RWPE2 (cell line): ENCODE data around the gene PTPN6.

Experiments used
- ATAC-seq: fragments of 200-7000 bp; cut with Tn5 transposase; 3 replicates; pipeline ENCODE4 v1.9.1; 2021; ENCODE audit warnings: low read depth
- DNase-seq: peaks from one replicate; pipeline ENCODE4 v3.0.0-alpha.2; 2020; ENCODE audit warnings: low spot score
- H3K27ac ChIP-seq: fragments of 450-650 bp; 2 replicates; pipeline ENCODE4 v1.5.1; 2017; ENCODE audit warnings: mild to moderate bottlenecking; ENCODE audit not compliant: poor library complexity, severe bottlenecking
- H3K27me3 ChIP-seq: fragments of 250-450 bp; sonication (Bioruptor Pico); 2 replicates; pipeline ENCODE4 v1.5.1; 2021; ENCODE audit warnings: mild to moderate bottlenecking, moderate library complexity; ENCODE audit not compliant: insufficient read depth, poor library complexity, severe bottlenecking
- H3K36me3 ChIP-seq: fragments of 250-450 bp; sonication (Bioruptor Pico); 2 replicates; pipeline ENCODE4 v1.5.1; 2020; ENCODE audit warnings: low read depth, mild to moderate bottlenecking, moderate library complexity
- H3K4me1 ChIP-seq: fragments of 250-450 bp; sonication (Bioruptor Pico); 2 replicates; pipeline ENCODE4 v1.5.1; 2021; ENCODE audit warnings: mild to moderate bottlenecking, moderate library complexity; ENCODE audit not compliant: insufficient read depth, poor library complexity, severe bottlenecking
- H3K4me3 ChIP-seq: fragments of 250-450 bp; sonication (Bioruptor Pico); 2 replicates; pipeline ENCODE4 v1.5.1; 2021; ENCODE audit warnings: mild to moderate bottlenecking, moderate library complexity; ENCODE audit not compliant: severe bottlenecking
- H3K9me3 ChIP-seq: fragments of 250-450 bp; sonication (Bioruptor Pico); 2 replicates; pipeline ENCODE4 v1.5.1; 2021; ENCODE audit warnings: mild to moderate bottlenecking, moderate library complexity; ENCODE audit not compliant: severe bottlenecking
- TF ChIP-seq, protein P1 (sequence below): fragments of 450-650 bp; IDR thresholded peaks from one replicate; pipeline ENCODE4 v1.5.1; 2017; ENCODE audit warnings: mild to moderate bottlenecking, moderate library complexity; ENCODE audit not compliant: poor library complexity, severe bottlenecking

The PTPN6 gene

DNA sequence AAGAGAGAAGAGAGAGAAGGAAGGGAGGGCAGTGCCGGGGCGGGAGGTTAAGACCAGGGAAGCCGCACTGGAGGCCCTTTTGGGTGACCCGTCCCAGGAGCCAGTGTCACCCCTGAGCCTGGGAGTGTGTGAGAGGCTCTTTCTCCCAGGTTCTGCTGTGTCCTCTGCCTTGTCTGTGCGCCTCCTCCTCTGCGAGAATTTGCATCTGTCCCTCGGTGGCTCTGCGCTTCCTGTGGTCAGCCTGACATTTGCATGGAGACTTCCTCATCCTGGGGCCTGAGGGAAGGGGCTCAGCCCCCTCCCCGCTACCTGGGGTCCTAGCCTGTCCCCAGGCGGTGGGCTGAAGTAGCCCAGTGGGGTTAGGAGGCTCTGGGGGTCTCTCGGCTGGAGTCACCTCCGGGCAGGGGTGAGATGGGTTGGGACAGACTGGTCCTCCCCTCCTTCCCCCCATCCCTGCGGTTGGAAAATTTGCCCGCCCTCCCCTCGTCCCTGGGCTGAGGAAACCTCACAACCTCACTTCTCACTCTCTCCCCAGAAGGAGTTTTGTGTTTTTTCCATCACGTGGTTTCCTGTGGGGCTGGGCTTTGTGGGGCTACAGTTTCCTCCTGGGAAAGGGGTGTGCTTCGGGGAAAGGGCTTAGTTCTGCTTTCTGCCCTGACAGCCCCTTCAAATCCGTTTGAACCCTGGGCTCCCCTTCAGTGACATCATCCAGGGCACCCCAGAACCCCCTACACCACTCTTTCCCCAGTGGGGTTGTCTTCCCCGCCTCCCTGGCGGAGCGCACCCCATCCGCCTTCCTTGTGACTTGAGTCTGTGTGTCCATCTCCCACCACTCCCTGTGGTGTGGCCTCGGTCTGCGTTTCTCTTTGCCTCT lies 2.5 kb downstream of the PTPN6 start:
- no peaks in the 10 kb centered on the region for H3K4me1 ChIP-seq
- no peaks in the 10 kb centered on the region for H3K9me3 ChIP-seq
- no peak overlapping the region for H3K4me3 ChIP-seq
- ATAC-seq = no peak
- no peak for DNase-seq
- no peaks in the 10 kb centered on the region for H3K27me3 ChIP-seq
- H3K36me3 ChIP-seq = no peaks in the 10 kb centered on the region
- H3K27ac ChIP-seq = no peak overlapping the region
- TF ChIP-seq, protein P1, sequence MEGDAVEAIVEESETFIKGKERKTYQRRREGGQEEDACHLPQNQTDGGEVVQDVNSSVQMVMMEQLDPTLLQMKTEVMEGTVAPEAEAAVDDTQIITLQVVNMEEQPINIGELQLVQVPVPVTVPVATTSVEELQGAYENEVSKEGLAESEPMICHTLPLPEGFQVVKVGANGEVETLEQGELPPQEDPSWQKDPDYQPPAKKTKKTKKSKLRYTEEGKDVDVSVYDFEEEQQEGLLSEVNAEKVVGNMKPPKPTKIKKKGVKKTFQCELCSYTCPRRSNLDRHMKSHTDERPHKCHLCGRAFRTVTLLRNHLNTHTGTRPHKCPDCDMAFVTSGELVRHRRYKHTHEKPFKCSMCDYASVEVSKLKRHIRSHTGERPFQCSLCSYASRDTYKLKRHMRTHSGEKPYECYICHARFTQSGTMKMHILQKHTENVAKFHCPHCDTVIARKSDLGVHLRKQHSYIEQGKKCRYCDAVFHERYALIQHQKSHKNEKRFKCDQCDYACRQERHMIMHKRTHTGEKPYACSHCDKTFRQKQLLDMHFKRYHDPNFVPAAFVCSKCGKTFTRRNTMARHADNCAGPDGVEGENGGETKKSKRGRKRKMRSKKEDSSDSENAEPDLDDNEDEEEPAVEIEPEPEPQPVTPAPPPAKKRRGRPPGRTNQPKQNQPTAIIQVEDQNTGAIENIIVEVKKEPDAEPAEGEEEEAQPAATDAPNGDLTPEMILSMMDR = no peak

GRCh38 chr12:6954316-6955107 lies 3.4 kb downstream of the PTPN6 start:
- Histone ChIP-seq H3K4me1 (no peaks in the 10 kb centered on the region), H3K27me3 (no peaks in the 10 kb centered on the region), H3K9me3 (no peaks in the 10 kb centered on the region), H3K27ac (no peak overlapping the region), H3K36me3 (no peaks in the 10 kb centered on the region), H3K4me3 (no peak overlapping the region)
- no peak for ATAC-seq
- no peak for DNase-seq
- TF ChIP-seq, protein P1 = no peak

DNA sequence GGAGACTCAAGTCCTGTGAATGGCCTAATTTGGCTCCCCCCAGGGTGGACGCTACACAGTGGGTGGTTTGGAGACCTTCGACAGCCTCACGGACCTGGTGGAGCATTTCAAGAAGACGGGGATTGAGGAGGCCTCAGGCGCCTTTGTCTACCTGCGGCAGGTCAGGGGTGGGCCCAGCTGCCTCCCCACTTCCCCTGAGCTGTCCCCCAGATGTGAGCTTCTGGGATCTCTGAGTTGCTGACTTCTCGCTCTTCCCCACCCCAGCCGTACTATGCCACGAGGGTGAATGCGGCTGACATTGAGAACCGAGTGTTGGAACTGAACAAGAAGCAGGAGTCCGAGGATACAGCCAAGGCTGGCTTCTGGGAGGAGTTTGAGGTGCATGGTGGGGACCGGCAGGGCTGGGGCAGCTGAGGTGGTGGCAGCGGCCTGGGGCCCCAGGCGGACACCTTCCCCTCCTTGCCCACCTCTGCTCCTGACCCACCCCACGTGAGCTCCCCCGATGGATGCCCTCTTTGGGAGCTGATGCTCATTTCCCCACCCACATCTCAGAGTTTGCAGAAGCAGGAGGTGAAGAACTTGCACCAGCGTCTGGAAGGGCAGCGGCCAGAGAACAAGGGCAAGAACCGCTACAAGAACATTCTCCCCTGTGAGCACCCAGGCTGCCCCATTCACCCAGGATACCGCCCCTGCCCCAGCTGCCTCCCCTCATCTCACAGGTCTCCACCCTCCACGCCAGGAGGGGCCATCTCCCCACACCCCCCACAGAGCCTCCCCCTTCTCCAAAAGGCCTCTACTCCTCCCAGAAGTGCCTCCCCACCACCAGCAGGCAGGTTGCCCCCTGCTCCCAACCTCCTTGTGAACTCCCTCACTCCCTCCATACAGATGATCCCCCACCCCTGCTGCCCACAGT lies 4.2 kb downstream of the PTPN6 start:
- ATAC-seq (no peak), DNase-seq (peak; percentile 39)
- Histone ChIP-seq H3K9me3 (no peaks in the 10 kb centered on the region), H3K36me3 (no peaks in the 10 kb centered on the region), H3K27ac (no peak overlapping the region), H3K4me3 (no peak overlapping the region), H3K4me1 (no peaks in the 10 kb centered on the region), H3K27me3 (no peaks in the 10 kb centered on the region)
- TF ChIP-seq, protein P1 = no peak

DNA sequence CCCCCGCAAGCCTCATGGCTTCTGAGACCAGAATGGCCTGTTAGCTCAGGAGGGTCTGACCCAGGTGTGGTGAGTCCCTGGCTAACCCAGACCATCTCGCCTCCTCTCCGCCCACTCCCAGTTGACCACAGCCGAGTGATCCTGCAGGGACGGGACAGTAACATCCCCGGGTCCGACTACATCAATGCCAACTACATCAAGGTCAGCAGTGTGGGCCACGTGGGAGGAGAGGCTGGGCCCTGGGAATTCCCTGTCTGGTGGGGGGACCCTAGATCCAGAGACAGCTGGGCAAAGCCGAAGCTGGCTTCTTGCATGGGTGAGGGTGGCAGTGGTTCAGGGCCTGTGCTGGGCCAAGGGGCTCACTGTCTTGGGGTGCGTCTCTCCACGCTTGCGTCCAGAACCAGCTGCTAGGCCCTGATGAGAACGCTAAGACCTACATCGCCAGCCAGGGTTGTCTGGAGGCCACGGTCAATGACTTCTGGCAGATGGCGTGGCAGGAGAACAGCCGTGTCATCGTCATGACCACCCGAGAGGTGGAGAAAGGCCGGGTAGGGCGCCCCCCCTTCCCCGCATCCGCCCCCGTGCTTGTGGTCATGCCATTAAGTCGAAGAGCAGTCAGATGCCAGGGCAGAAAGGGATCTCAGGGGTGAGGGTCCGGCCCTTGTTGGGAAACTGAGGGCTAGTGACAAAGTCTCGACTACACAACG lies 5.0 kb downstream of the PTPN6 start:
- ATAC-seq = no peak
- H3K27me3 ChIP-seq = no peaks in the 10 kb centered on the region
- peak; percentile 42 for DNase-seq
- peaks cover 2% of the 10 kb centered on the region for H3K4me1 ChIP-seq
- no peak overlapping the region for H3K27ac ChIP-seq
- no peaks in the 10 kb centered on the region for H3K9me3 ChIP-seq
- H3K4me3 ChIP-seq = no peak overlapping the region
- TF ChIP-seq, protein P1 = no peak
- no peaks in the 10 kb centered on the region for H3K36me3 ChIP-seq
